ENCODE results near the gene TC2N. TPM values are rescaled to one million over a fixed set of nuclear protein-coding genes. Genes with fewer than 3 reads are reported as not detected.

TC2N gene
- polyA plus RNA-seq, 1 donor from 2014 or later: 2.1 TPM

GRCh38 chr14:91862417-91862816, 4.9 kb downstream of the TC2N start:
- no peak for TF ChIP-seq SMC3 (conservative IDR thresholded peaks at IDR 0.05; ENCODE audit: poor library complexity)
- no peak for TF ChIP-seq EZH2 (IDR thresholded peaks at IDR 0.05; ENCODE audit: borderline replicate concordance, insufficient read depth, low read length, poor library complexity, severe bottlenecking)
- no peak for TF ChIP-seq RAD21 (conservative IDR thresholded peaks at IDR 0.05)
- no peak for TF ChIP-seq MXI1 (conservative IDR thresholded peaks at IDR 0.05; ENCODE audit: poor library complexity, severe bottlenecking)
- no peak for TF ChIP-seq TAF1 (IDR thresholded peaks at IDR 0.05; ENCODE audit: low read depth)
- TF ChIP-seq REST (IDR thresholded peaks at IDR 0.05; ENCODE audit: borderline replicate concordance): no peak
- TF ChIP-seq POLR2AphosphoS5 (IDR thresholded peaks at IDR 0.05): no peak
- no peak for TF ChIP-seq CTCF (IDR thresholded peaks at IDR 0.05; ENCODE audit: poor library complexity, severe bottlenecking)
- TF ChIP-seq EP300 (conservative IDR thresholded peaks at IDR 0.05; ENCODE audit: poor library complexity, severe bottlenecking): no peak
- no peaks in the 10 kb centered on the region for H3K36me3 ChIP-seq (ENCODE audit: insufficient read depth, low read length)
- no peaks in the 10 kb centered on the region for H3K27me3 ChIP-seq (ENCODE audit: insufficient read depth, low read depth, low read length)
- no peak overlapping the region for H2AFZ ChIP-seq (ENCODE audit: low read depth, low read length)
- H3K9me3 ChIP-seq (ENCODE audit: low read length): no peaks in the 10 kb centered on the region
- no peak overlapping the region for H3K4me2 ChIP-seq (ENCODE audit: low read length)
- no peaks in the 10 kb centered on the region for H3K79me2 ChIP-seq (replicated peaks; ENCODE audit: insufficient read depth, low read length)
- H4K20me1 ChIP-seq (ENCODE audit: insufficient read depth): no peaks in the 10 kb centered on the region
- no peak overlapping the region for H3K4me3 ChIP-seq (ENCODE audit: low read length)
- no peaks in the 10 kb centered on the region for H3K9me2 ChIP-seq (ENCODE audit: insufficient read depth, low read length)
- H3F3A ChIP-seq (ENCODE audit: insufficient read depth, low read length, poor library complexity, severe bottlenecking): no peaks in the 10 kb centered on the region
- no peak overlapping the region for H3K27ac ChIP-seq (ENCODE audit: low read length)
- no peak overlapping the region for H3K9ac ChIP-seq (ENCODE audit: low read length)

- Histone ChIP-seq H3K9ac (ENCODE audit: low read length) (no peak overlapping the region), H3K9me2 (ENCODE audit: insufficient read depth, low read length) (no peaks in the 10 kb centered on the region)
Measured at GRCh38 chr14:91861091-91861490, 6.2 kb downstream of the TC2N start.

More at GRCh38 chr14:91861091-91861490, 6.2 kb downstream of the TC2N start:
- H3K4me3 ChIP-seq (ENCODE audit: low read length): no peak overlapping the region
- no peaks in the 10 kb centered on the region for H3K27me3 ChIP-seq (ENCODE audit: insufficient read depth, low read depth, low read length)
- no peaks in the 10 kb centered on the region for H3K9me3 ChIP-seq (ENCODE audit: low read length)
- H3K4me2 ChIP-seq (ENCODE audit: low read length): no peak overlapping the region
- no peaks in the 10 kb centered on the region for H3K36me3 ChIP-seq (ENCODE audit: insufficient read depth, low read length)
- TF ChIP-seq SMC3 (conservative IDR thresholded peaks at IDR 0.05; ENCODE audit: poor library complexity) (no peak), EP300 (conservative IDR thresholded peaks at IDR 0.05; ENCODE audit: poor library complexity, severe bottlenecking) (no peak), RAD21 (conservative IDR thresholded peaks at IDR 0.05) (no peak), MXI1 (conservative IDR thresholded peaks at IDR 0.05; ENCODE audit: poor library complexity, severe bottlenecking) (no peak), EZH2 (IDR thresholded peaks at IDR 0.05; ENCODE audit: borderline replicate concordance, insufficient read depth, low read length, poor library complexity, severe bottlenecking) (no peak), CTCF (IDR thresholded peaks at IDR 0.05; ENCODE audit: poor library complexity, severe bottlenecking) (no peak), POLR2AphosphoS5 (IDR thresholded peaks at IDR 0.05) (no peak), TAF1 (IDR thresholded peaks at IDR 0.05; ENCODE audit: low read depth) (no peak), REST (IDR thresholded peaks at IDR 0.05; ENCODE audit: borderline replicate concordance) (no peak)
- no peak overlapping the region for H2AFZ ChIP-seq (ENCODE audit: low read depth, low read length)
- H4K20me1 ChIP-seq (ENCODE audit: insufficient read depth): no peaks in the 10 kb centered on the region
- no peak overlapping the region for H3K27ac ChIP-seq (ENCODE audit: low read length)
- H3F3A ChIP-seq (ENCODE audit: insufficient read depth, low read length, poor library complexity, severe bottlenecking): no peaks in the 10 kb centered on the region
- no peaks in the 10 kb centered on the region for H3K79me2 ChIP-seq (replicated peaks; ENCODE audit: insufficient read depth, low read length)

Data from neural cell (in vitro differentiated cells).